Activated naive CD8-positive, alpha-beta T cell treated with anti-CD3 and anti-CD28 coated beads, Interleukin-2, amount 50 U/mL, for 16 hours (primary cell): Measurements from ENCODE around the gene ING5.
"Not testable (repeated sequence)": the region's sequence is repeated elsewhere in the genome, so short reads cannot be mapped to it uniquely, and the experiment has no call there.

Source experiments
- DNase-seq: peaks from one replicate; pipeline ENCODE4 v3.0.0-alpha.2; 2020; ENCODE audit warnings: low read depth, low spot score

The ING5 gene

DNA sequence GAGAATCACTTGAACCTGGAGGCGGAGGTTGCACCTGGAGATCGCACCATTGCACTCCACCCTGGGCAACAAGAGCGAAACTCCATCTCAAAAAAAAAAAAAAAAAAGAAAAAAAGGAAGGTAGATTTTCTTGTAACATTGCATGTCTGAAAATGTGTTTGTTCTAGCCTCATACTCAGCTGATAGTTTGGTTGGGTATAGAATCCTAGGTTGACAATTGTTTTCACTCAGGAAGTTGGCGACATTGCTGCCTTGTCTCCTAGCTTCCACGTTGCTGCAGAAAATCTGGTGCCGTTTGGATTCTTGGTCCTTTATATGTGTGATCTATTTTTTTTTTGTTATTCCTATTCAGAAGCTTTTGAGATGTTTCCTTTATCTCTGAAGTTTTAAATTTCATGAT lies 4.7 kb downstream of the ING5 start:
- no peak for DNase-seq

GRCh38 chr2:241708879-241709278 lies 7.0 kb downstream of the ING5 start:
- no peak for DNase-seq

DNA sequence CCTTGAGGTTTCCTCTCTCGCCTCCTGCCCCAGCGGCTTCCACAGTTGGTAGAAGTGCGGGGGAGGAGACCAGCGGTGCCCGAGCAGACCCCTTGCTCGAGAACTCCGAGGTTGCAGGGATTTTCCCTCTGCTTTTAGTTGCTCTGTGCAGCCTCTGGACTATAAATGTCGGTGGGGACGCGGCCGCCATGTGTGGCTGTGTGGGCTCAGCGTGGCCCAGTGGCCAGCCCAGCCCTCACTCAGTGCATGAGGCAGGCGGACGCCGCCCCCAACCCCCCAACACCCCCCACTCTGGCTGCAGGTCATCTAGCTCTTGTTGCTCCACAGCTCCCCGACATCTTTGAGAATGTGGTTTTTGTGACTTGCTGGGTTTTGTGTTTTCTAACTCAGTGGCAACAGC lies 17.3 kb downstream of the ING5 start:
- no peak for DNase-seq

DNA sequence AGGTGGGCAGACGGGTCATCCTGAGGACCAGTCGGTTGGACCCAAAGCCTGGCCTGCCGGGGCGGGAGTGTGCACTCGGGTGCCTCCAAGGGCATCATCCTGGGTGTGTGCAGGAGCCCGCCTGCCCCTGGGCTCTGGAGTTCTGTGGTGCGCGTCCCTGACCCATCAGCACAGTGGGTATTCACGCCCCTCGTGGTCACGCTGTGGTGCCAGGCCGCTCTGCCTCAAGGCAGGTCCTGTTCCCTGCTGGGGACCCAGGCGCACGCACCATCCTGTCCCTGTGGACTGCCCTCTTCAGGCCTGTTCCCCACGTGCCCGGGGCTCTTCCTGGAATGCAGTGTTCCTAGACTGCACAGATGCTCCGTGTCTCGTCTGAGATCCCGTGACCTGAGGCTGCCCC lies 18.3 kb downstream of the ING5 start:
- no peak for DNase-seq

- DNase-seq, result no peak
Observed at GRCh38 chr2:241720560-241720959, 18.7 kb downstream of the ING5 start.

- no peak for DNase-seq
Observed at GRCh38 chr2:241721852-241722251, 20.0 kb downstream of the ING5 start.

GRCh38 chr2:241722896-241723454 lies 21.1 kb downstream of the ING5 start:
- DNase-seq, result no peak

GRCh38 chr2:241724259-241724974 lies 22.6 kb downstream of the ING5 start:
- no peak for DNase-seq

- no peak for DNase-seq
Observed at GRCh38 chr2:241724975-241725870, 23.4 kb downstream of the ING5 start.

GRCh38 chr2:241726459-241726858 lies 24.6 kb downstream of the ING5 start:
- no peak for DNase-seq

GRCh38 chr2:241728000-241728399 lies 26.2 kb downstream of the ING5 start:
- DNase-seq, result no peak

DNA sequence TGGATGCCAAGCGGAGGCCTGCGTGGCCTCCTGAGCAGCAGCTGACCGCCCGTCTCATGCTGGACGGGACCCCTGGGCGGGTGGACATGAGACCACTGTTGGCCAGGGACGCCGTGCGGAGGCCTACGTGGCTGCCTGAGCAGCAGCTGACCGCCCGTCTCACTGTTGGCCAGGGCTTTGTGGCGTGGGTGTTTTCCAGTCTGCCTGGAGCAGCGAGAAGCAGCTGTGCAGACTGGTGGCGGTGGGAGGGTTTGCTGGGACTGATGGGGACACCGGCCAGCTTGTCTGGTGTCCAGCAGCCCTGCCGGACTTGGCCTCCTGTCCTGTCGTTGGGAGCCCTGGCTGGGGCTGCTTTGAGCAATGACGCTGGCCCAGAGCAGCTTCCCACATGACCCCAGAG lies 26.8 kb downstream of the ING5 start:
- no peak for DNase-seq

GRCh38 chr2:241729868-241730267 lies 28.0 kb downstream of the ING5 start:
- no peak for DNase-seq

DNA sequence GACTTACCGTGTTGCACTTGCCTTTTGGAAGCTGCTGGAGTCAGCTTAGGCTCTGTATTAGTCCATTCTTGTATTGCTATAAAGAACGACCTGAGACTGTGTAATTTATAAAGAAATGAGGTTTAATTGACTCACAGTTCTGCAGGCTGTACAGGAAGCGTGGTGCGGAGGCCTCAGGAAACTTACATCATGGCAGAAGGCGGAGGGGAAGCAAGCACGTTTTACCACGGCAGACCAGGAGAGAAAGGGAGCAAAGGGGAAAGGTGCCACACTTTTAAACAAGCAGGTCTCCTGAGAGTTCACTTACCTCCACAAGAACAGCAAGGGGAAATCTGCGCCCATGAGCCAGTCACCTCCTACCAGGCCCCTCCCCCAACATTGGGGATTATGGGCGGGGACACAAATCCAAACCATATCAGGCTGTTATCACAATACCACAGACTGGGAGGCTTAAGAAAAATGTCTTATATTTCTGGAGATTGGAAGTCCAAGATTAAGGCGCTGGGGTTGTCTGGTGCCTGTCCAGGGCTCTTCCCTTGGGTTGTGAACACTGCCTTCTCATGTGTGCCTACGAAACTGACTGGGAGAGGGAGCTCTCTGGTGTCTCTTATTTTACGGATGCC lies 28.9 kb downstream of the ING5 start:
- DNase-seq, result no peak

DNA sequence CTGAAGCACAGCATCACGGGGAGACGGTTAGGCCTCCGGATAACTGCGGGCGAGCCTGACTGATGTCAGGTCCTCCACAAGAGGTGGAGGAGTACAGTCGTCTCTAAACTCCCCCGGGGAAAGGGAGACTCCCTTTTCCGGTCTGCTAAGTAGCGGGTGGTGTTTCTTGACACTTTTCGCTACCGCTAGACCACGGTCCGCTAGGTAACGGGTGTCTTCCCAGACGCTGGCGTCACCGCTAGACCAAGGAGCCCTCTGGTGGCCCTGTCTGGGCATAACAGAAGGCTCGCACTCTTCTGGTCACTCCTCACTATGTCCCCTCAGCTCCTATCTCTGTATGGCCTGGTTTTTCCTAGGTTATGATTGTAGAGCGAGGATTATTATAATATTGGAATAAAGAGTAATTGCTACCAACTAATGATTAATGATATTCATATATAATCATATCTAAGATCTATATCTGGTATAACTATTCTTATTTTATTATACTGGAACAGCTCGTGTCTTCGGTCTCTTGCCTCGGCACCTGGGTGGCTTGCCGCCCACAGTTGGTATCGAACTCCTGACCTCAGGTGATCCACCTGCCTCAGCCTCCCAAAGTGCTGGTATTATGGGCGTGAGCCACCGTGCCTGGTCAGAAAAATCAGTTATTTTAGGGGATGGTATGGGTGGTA lies 30.8 kb downstream of the ING5 start:
- not testable (repeated sequence) for DNase-seq

- no peak for DNase-seq
Observed at GRCh38 chr2:241733391-241734207, 31.8 kb downstream of the ING5 start.

DNA sequence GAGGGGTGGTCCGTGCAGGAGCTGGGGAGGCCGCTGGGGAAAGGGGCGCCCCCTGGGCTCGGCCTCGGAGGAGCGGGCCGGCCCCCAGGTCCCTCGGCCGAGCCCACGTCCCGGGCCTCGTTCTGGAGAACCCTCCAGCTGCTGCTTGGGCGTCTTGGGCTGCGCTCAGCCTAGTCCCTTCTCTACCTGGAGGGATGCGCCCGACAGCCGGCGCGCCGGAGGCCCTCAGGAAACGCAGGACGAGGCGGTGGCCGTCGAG lies 32.3 kb downstream of the ING5 start:
- DNase-seq, result no peak

DNA sequence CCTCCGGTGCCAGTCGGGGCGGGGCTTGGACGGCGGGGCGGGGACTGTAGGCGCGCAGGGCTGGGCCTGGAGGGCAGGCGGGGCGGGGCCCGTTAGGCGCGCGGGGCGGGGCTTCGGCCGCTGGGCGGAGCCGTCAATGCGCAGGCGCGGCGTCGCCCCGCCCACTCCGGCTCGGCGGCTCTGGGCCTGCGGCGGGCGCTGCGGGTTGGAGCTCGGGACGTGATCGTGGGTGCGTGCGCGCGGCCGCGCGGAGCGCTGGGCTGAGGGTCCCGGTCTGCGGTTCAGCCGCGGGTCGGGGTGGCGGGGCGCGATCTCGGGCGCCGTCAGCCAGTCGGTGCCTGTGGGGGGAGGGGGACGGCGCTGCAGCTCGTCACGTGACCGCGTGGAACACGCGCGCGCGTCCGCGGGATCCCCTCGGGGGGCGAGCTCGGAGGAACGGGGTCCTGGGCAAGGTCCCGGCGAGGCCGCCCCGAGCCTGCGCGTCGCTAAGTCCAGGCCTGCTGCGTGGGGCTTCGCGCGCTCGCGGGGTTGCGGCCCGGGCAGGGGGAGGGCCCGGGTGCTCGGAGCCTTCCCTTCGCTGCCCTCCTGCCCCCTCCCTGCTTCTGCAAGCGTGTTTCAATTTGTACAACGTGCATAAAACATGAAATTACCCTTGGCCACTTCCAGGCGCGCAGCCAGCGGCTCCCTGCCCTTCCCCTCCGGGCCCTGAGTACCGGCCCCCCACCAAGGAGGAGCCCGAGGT lies 32.8 kb downstream of the ING5 start, which contains the start of gene D2HGDH:
TSS of gene D2HGDH (plus strand) at position 164 of the 742 bp plus-strand sequence. CDS start 595 bp downstream, outside the sequence.
- peak; percentile 82 for DNase-seq

DNA sequence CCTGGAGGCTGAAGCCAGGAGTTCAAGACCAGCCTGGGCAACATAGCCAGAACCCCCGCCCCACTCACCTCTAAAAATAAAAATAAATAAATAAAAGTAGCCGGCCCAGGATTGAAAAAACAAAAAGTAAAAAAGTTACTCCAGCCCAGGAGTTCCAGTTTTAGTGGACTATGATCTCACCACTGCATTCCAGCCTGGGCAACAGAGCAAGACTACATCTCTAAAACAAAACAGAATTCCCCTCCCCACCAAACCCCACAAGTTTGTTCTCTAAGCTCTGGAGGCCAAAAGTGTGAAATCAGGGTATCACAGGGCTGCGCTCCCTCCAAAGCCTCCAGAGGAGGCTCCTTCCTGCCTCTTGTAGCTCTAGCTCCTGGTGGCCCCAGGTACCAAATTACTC lies 34.3 kb downstream of the ING5 start:
- DNase-seq, result no peak

DNA sequence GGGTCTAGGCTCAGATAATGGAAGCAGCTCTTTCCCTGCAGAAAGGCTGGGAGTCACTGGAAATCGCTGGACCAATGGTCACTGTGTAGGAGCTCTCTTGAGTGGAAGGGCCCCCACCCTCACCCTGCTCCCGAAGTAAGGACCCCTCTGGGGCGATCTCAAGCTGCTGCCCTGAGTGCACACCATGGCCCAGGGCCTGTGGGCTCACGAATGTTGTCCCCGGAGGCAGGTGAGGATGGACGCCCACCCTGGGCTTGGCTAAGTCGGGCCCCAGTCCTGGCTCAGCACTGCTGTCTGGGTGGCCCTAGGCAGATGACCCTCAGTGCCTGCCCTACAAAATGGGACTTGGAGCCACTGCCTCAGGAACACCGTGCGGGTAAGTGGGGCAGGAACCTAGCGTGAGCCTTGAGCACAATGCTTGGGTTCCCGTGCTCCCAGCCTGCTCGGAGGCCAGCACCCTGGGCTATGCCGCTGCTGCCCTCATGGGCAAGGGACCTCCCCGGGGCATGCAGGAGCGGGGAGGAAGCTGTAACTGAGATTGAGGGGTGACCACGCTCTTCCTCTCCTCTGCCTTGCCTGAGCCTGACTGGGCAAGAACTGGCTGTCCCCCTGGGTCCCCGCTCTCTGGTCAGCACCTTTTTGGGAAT lies 36.3 kb downstream of the ING5 start:
- no peak for DNase-seq
